ENCODE measurements around the gene FXYD5.

- TF ChIP-seq CTCF (IDR thresholded peaks at IDR 0.05) (no peak), EZH2 (IDR thresholded peaks at IDR 0.05; ENCODE audit: borderline replicate concordance, insufficient read depth, low read depth, low read length, poor library complexity, severe bottlenecking) (no peak)
Observed at GRCh38 chr19:35130761-35131720, 23.5 kb upstream of the FXYD5 start.

All from B cell (primary cell).